Retina (tissue), 1 donor: ENCODE results near the gene NOTO.

Source experiments
- DNase-seq: peaks from one replicate; pipeline ENCODE4 v3.0.0-alpha.2; 2016

NOTO gene

DNA sequence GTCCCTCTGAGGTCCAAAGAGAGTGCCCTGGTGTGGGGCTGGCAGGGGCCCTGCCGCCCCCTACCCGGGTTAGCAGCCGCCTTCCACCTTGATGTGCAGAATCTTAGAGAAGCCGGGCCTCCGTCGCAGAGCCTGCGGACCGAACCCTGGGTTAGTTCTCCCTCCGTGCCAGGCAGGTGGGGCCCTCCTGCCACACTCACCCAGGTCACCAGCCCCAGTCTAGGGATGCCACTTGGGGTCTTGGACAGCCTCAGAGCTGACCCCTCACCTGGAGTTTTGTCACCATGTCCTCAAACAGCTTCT lies 56.5 kb downstream of the NOTO start:
- no peak for DNase-seq

DNA sequence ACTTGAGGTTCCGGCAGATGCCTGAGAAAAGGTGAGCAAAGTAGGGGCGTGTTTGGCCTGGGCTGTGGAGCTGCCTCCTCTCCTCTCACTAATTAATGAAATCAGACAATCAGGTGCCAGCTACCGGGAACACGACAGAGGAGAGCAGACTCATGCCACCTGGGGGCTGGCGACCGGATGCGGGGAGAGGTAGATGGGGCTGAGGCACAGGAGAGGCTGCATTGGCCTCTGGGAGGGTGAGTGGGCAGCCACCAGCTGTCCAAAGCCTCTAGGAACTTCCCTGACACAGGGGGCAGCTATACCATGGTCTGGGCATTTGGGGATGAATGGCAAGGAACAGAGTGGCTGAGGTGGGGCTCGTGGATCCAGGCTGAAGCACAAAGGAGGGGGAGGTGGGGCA lies 56.9 kb downstream of the NOTO start:
- DNase-seq: no peak

DNA sequence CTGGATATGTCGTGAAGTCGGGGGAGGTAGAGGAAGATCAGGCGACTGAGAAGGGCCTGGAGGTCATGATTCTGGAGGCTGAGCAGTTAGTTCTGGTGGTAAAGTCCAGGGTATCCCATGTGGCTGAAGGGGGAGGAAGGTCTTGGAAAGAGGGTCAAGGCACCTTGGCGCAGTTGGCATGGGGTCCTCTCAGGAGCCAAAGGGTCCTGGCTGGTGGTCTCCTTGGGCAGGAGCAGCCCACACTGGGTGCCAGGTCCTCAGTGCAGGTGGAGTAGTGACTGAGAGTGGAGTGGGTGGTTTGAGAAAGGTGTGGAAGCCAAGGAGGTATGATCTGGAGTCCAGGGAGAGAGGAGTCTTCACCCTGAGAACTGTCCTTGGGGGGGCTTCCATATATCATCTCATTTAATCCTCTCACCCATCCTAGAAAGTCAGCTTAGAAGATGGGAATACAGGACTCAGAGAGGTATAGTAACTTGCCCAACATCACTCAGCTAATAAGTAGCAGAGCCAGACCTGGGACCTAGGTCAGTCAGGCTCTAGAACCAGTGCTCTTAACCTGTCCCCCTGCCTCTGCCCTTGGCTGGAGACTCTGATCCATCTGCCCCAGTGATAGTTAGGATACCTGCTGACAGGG lies 57.4 kb downstream of the NOTO start:
- DNase-seq: no peak

DNA sequence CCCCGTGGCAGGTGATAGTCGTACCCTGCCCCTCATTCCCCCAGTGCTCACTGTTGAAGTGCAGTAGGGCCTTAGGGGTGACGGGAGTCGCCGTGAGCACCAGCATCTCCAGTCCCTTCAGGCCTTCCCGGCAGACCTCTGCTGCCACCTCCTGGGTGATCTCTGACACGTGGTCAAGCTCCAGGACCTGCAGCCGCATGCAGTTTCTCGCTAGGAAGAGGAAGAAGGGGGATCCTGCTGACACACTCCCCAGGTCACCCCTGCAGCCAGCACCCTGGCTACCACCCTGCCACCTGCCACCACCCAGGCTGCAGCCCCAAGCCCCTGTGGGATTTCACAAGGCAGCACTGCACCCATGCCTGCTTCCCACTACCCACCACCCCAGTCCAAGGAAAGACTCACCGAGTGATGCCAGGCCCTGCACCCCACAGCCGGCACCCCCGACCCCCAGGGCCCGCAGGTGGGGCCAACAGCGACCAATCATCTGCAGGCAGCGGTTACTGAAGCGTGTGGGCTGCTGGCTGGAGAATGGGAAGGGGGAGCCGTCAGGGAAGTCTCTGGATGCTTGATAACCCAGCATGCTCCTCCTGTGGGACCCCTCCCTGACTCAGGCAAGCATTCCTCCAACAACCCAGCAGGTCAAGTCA lies 58.1 kb downstream of the NOTO start:
- DNase-seq: peak; percentile 48
